GM21528 (cell line): ENCODE results near the gene TOB2.
"Not testable (repeated sequence)": the region's sequence is repeated elsewhere in the genome, so short reads cannot be mapped to it uniquely, and the experiment has no call there.

Experiments
- ATAC-seq: cut with Tn5 transposase; IDR thresholded peaks from one replicate; pipeline ENCODE4 v1.9.1; 2021; ENCODE audit warnings: mild to moderate bottlenecking, moderate library complexity; ENCODE audit not compliant: unreplicated experiment, low FRiP score

Gene TOB2

DNA sequence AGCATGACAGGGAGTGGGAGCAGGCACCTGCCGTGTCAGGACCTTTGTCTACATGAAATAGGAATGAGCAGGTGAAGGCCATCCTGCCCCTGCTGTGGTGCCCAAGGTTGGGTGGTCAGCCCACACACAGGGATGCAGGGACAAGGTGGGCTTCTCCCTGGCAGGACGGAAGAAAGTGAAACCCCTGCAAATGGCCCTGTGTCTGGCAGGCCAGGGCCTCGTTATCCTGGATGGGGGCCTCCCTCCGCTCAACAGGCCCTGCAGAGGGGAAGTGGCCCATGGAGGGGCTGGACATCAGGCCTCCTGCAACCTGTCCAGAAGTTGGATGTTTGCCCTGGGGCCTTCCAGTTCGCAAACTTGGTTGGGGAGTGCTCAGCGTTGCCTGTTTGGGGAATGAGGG is 14.9 kb downstream of the TOB2 start:
- no peak for ATAC-seq

GRCh38 chr22:41429951-41430332 is 16.7 kb downstream of the TOB2 start:
- ATAC-seq: no peak

DNA sequence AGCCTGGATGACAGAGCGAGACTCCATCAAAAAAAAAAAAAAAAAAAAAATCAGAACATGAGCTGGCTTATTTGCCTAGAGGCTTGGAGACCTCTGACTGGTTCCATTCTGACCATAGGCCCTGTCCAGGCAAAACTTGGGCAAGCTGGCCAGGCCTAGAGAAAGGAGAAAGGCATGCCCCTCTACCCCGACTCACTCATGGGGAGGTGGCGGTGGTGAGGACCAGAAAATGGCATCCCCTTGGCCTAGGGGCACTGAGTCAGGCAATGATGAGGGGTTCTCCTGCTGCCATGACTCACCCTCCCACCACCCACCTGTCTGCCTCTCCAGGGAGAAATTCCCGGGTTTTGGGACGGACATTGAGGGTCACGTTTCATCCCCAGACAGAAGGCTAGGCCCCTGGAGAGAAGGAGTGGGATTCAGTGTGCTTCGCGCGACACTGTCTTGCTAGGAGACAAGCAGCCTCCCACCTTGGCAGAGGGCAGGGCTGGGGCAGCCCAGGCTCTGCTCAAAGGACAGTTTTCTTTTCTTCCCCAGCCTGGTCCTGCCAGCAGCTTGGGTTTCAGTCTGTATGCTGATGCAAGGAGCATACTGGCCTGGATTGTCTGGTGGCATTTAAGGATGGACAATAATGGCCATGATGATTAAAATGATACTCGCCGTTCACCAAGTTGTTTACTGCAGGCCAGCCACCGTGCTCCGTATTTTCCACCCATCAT is 17.2 kb downstream of the TOB2 start:
- no peak for ATAC-seq

- no peak for ATAC-seq
Observed at GRCh38 chr22:41425660-41426365, 20.8 kb downstream of the TOB2 start.

DNA sequence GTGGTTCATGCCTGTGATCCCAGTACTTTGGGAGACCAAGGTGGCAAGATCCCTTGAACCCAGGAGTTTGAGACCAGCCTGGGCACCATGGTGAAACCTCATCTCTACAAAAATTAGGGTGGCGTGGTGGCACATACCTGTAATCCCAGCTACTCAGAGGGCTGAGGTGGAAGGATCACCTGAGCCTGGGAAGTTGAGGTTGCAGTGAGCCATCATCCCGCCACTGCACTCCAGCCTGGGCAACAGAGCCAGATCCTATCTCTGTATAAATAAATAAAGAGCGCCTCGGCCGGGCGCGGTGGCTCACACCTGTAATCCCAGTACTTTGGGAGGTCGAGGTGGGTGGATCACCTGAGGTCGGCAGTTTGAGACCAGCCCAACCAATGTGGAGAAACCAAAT is 27.9 kb downstream of the TOB2 start:
- no peak for ATAC-seq

DNA sequence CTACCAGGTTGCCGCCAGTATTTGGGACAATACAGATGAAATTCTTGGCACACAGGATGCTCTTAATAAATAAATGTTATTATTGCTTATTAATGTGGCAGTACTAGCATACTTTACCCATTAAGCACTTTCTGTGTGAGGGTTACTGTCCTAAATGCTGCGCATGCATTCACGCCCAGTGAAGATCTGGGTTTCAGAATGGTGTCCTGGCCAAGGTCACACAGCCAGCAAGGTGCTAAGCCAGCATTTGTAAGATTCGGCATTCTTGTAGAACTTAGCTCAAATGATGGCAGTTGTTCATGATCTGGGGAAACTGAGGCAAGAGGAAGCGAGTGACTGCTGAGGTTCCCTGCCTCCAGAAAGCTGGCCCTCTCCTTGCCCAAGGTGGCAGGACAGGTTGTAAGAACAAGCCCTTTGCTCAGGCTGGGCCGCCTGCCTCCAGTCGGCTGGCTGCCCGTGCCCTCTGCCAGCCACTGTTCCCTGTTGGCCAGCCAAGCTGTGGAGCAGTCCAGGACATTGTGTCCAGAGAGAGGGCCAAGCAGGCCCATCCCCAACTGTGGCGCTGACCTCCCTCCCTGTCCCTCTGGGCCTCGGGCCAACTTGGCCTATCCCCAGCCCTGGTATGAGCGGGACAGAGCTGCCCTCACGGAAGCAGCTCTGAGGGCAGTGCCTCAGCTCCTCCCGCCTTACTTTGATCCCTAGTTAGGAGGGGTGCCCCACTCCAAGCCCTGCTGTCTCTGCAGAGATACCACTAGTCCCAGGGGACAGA is 28.8 kb downstream of the TOB2 start:
- ATAC-seq: no peak

DNA sequence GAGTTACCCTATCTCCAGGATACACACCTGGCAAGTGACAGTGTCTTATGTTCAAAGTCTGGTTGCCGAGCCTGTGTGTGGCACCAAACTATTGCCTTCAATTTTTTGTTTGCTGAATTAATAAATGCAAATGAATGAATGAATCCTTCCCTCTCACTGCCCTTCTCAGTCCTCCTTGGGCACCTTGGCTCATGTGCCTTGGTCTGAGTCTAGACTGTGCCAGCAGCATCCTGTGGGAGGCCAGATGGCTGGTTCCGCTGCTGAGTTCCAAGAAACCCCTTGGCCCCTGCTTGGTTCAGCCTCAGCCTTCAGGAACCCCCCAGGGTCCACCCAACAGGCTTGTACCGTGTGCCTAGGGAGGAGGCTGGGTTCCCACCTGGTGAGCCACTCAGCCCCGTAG is 31.0 kb downstream of the TOB2 start:
- ATAC-seq: no peak

- no peak for ATAC-seq
Observed at GRCh38 chr22:41411021-41411851, 35.4 kb downstream of the TOB2 start.

GRCh38 chr22:41410311-41410751 is 36.3 kb downstream of the TOB2 start:
- ATAC-seq: no peak

GRCh38 chr22:41408665-41409064 is 37.9 kb downstream of the TOB2 start:
- no peak for ATAC-seq

- ATAC-seq: no peak
Observed at GRCh38 chr22:41407433-41407832, 39.2 kb downstream of the TOB2 start.

GRCh38 chr22:41406410-41406809 is 40.2 kb downstream of the TOB2 start:
- no peak for ATAC-seq

GRCh38 chr22:41405588-41405987 is 41.0 kb downstream of the TOB2 start:
- no peak for ATAC-seq

DNA sequence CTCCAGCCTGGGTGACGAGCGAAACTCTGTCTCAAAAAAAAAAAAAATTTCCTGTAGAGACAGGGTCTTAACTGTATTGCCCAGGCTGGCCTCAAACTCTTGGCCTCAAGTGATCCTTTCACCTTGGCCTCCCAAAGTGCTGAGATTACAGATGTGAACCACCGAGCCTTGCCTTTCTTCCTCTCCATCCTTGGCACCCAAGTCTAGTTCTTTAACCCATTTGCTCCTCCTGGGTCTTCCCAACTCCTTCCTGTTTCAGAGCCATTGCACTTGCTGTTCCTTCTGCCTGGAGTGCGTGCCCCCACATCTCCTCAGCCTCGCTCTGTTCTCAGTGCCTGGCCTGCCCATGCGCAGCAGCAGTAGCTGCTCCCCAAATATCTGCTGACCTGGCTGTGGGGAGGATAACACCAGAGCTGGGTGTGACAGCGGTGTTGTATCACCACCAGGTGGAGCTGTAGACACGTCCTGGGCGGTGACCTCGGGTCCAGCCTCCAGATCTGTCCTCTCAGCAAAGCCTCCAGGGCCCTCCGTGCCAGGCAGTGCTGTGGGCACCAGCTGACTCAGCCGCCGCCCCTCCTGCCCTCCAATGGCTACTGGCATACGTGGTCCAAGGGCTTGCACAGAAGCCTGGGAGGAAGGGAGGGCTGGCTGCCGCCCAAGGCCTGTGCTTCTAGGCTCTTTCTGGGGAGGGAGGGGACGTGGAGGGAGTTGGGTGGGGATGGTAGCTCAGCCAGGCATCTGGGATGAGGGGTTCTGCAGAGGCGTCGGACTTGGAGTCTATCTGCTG is 42.9 kb downstream of the TOB2 start:
- no peak for ATAC-seq

DNA sequence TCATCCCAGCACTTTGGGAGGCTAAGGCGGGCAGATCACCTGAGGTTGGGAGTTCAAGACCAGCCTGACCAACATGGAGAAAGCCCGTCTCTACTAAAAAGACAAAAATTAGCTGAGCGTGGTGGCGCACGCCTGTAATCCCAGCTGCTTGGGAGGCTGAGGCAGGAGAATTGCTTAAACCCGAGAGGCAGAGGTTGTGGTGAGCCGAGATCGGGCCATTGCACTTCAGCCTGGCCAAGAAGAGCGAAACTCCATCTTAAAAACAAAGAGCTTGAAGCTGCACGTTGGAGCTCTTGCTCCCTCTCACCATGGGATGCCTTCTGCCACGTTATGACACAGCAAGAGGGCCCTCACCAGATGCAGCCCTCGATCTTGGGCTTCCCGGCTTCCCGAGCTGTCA is 43.8 kb downstream of the TOB2 start:
- not testable (repeated sequence) for ATAC-seq

GRCh38 chr22:41401781-41402648 is 44.6 kb downstream of the TOB2 start:
- no peak for ATAC-seq

GRCh38 chr22:41398921-41399320 is 47.7 kb downstream of the TOB2 start:
- ATAC-seq: no peak

GRCh38 chr22:41397143-41397811 is 49.3 kb downstream of the TOB2 start:
- no peak for ATAC-seq
